Transverse colon (tissue), 4 donors: Measurements from ENCODE around the gene ADGRA3.

Source experiments
- CTCF ChIP-seq, 5 experiments: fragments of 200-600 bp in 3 of 5; fragments of 450-650 bp in 2 of 5; sonication (generic) in 3 of 5; IDR thresholded peaks; 1 replicate in 2 of 5; 2 replicates in 3 of 5; pipeline ENCODE4 v1.5.1; 2016 to 2017; ENCODE audit warnings: antibody characterized with exemption in 5 of 5, inconsistent platforms in 3 of 5, mild to moderate bottlenecking in 2 of 5, moderate library complexity in 1 of 5
- EP300 ChIP-seq: sonication (generic); formaldehyde crosslinking; IDR thresholded peaks from one replicate; pipeline ENCODE4 v1.6.1; 2017; ENCODE audit warnings: antibody characterized with exemption, low read depth
- POLR2A ChIP-seq: fragments of 450-650 bp; IDR thresholded peaks from one replicate; pipeline ENCODE4 v1.6.1; 2016; ENCODE audit warnings: antibody characterized with exemption, mild to moderate bottlenecking, moderate library complexity
- POLR2AphosphoS5 ChIP-seq, 3 donors: sonication (generic); formaldehyde crosslinking; IDR thresholded peaks; one replicate each; pipeline ENCODE4 v1.6.1; 2016; ENCODE audit warnings: antibody characterized with exemption in 3 of 3

- TF ChIP-seq CTCF (IDR thresholded peaks at IDR 0.05) (no peak), EP300 (no peak), POLR2A (no peak), POLR2AphosphoS5 (IDR thresholded peaks at IDR 0.05) (no peak)
Measured at GRCh38 chr4:22420291-22420690, 95.6 kb downstream of the ADGRA3 start.
